Measurements from ENCODE around the gene TBATA. TPM values are rescaled to one million over a fixed set of nuclear protein-coding genes. Genes with fewer than 3 reads are reported as not detected.

The TBATA gene
- total RNA-seq, 2 donors from 2014 or later = not detected

DNA sequence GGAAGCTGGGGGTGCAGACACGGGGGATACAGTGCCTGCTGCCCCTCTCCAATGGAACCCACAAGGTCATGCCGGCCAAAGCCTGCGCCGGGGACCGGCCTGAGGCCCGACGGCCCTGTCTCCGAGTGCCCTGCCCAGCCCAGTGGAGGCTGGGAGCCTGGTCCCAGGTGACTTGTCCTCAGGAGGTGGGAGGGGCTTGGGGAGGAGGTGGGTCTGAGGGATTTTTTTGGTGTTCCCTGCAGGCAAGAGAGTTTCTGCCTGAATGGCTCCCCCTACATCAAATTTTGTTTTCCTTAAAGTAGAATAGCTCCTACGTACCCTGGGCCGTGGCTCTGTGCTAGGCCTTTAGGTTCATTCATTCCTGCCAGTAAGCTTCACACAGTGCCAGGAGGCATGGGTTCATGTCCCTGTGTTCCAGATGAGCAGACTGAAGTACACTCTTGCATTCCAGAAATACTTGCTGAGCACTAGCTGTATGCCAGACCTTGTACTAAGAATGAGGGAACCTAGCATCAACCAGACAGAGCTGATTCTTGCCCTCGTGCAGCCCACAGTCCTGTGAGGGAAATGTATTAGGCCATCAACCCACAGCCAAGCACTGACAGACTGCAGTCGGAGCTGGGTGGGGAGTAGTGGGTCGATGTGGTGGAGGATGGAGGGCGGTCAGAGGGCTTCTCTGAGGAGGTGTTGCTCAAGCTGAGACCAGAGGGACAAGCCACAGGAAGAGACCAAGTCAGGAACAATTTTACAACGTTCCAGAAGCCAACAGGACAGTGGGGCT, 31.1 kb downstream of the TBATA start:
- ATAC-seq (replicated peaks) = no peak
- Mint-ChIP-seq H3K27me3 (no peaks in the 10 kb centered on the region), H3K36me3 (ENCODE audit: low read depth) (no peaks in the 10 kb centered on the region), H3K4me3 (no peak overlapping the region), H3K27ac (peak overlapping the region; percentile 2), H3K9me3 (no peaks in the 10 kb centered on the region), H3K4me1 (peaks cover 6% of the 10 kb centered on the region)

- no peaks in the 10 kb centered on the region for H3K4me1 Mint-ChIP-seq
- no peak for ATAC-seq (replicated peaks)
- no peak overlapping the region for H3K4me3 Mint-ChIP-seq
- H3K36me3 Mint-ChIP-seq (ENCODE audit: low read depth) = no peaks in the 10 kb centered on the region
- H3K27ac Mint-ChIP-seq = no peak overlapping the region
- no peaks in the 10 kb centered on the region for H3K27me3 Mint-ChIP-seq
- no peaks in the 10 kb centered on the region for H3K9me3 Mint-ChIP-seq
These were observed 32.0 kb downstream of the TBATA start for GRCh38 chr10:70753026-70753663.

- Mint-ChIP-seq H3K27me3 (no peaks in the 10 kb centered on the region), H3K4me1 (no peaks in the 10 kb centered on the region), H3K27ac (no peak overlapping the region), H3K9me3 (no peaks in the 10 kb centered on the region), H3K36me3 (ENCODE audit: low read depth) (no peaks in the 10 kb centered on the region), H3K4me3 (no peak overlapping the region)
- ATAC-seq (replicated peaks) = no peak
These were observed 32.6 kb downstream of the TBATA start for GRCh38 chr10:70752571-70752970.

DNA sequence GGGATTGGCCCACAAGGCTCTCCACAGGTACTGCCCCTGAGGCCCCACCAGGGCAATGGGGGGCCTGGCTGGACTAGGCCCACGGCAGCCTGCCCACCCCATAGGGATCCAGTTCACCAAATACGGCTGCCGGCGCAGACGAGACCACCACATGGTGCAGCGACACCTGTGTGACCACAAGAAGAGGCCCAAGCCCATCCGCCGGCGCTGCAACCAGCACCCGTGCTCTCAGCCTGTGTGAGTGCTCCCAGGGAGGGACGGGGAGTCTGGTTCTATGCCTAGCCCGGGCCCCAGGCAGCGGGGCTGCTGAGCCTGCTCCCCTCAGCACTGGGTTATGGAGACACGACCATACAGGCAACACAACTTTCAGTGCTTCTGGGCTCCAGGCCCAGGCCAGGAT, 33.2 kb downstream of the TBATA start:
- ATAC-seq (replicated peaks) = no peak
- Mint-ChIP-seq H3K27me3 (no peaks in the 10 kb centered on the region), H3K4me3 (no peak overlapping the region), H3K27ac (no peak overlapping the region), H3K36me3 (ENCODE audit: low read depth) (no peaks in the 10 kb centered on the region), H3K4me1 (no peaks in the 10 kb centered on the region), H3K9me3 (no peaks in the 10 kb centered on the region)

- H3K36me3 Mint-ChIP-seq (ENCODE audit: low read depth) = no peaks in the 10 kb centered on the region
- no peaks in the 10 kb centered on the region for H3K9me3 Mint-ChIP-seq
- ATAC-seq (replicated peaks) = no peak
- H3K4me1 Mint-ChIP-seq = no peaks in the 10 kb centered on the region
- no peaks in the 10 kb centered on the region for H3K27me3 Mint-ChIP-seq
- no peak overlapping the region for H3K27ac Mint-ChIP-seq
- no peak overlapping the region for H3K4me3 Mint-ChIP-seq
These were observed 33.8 kb downstream of the TBATA start for GRCh38 chr10:70751356-70751755.

GRCh38 chr10:70750156-70750703, 34.9 kb downstream of the TBATA start:
- Mint-ChIP-seq H3K27ac (no peak overlapping the region), H3K36me3 (ENCODE audit: low read depth) (no peaks in the 10 kb centered on the region), H3K4me1 (no peaks in the 10 kb centered on the region), H3K9me3 (no peaks in the 10 kb centered on the region), H3K4me3 (no peak overlapping the region), H3K27me3 (no peaks in the 10 kb centered on the region)
- ATAC-seq (replicated peaks) = no peak

DNA sequence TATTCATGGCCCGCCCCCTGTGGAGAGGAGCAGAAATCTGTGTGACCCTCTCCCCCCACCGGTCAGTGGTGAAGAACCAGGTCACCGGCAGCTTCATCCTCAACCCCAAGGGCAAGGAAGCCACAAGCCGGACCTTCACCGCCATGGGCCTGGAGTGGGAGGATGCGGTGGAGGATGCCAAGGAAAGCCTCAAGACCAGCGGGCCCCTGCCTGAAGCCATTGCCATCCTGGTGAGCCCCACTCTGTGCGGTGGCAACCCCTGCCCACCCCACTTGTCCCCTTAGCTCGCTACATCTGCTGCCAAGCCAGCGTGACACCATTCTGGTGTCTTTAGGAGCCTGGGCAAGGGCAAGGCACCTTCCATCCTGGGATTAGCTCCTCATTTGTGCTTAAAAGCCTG, 35.4 kb downstream of the TBATA start:
- Mint-ChIP-seq H3K27ac (no peak overlapping the region), H3K4me3 (no peak overlapping the region), H3K9me3 (no peaks in the 10 kb centered on the region), H3K4me1 (no peaks in the 10 kb centered on the region), H3K36me3 (ENCODE audit: low read depth) (no peaks in the 10 kb centered on the region), H3K27me3 (no peaks in the 10 kb centered on the region)
- no peak for ATAC-seq (replicated peaks)

DNA sequence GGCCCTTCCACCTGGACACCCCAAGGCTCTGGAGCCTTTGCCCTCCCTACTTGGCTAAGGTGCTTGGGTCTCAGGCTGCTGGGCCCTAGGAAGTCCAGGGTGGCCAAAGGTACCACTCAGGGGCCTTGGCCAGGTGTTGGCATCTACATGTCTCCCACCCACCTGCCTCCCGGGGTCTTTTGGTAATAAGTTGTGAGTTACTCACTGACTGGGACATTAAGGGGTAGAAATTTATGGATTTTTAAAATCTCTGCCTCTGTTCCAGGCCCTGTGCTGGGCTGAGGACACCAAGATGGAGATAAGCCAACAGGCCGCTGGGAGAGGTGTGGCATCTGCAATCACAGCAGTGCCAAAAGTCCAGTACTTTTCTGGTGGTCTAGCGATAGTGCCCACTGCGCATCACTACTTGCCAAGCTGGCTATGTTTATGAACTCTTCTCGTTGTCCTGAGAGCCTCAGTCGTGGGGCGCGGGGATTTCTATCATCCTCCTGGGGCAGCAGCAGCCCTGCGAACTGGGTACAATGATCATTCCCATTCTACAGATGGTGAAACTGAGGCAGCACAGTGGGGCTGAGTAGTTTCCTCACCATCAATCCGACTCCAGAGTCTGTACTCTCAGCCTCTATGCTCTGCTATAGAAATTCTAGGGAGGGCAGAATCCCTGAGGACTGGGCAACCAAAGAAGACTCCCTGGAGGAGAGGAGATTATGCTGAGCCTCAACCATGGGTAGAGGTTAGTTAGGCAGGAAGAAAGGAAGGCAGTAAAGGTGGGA, 36.2 kb downstream of the TBATA start:
- H3K4me1 Mint-ChIP-seq = no peaks in the 10 kb centered on the region
- H3K27ac Mint-ChIP-seq = no peak overlapping the region
- H3K9me3 Mint-ChIP-seq = no peaks in the 10 kb centered on the region
- no peaks in the 10 kb centered on the region for H3K27me3 Mint-ChIP-seq
- no peak overlapping the region for H3K4me3 Mint-ChIP-seq
- ATAC-seq (replicated peaks) = no peak
- H3K36me3 Mint-ChIP-seq (ENCODE audit: low read depth) = no peaks in the 10 kb centered on the region

- no peaks in the 10 kb centered on the region for H3K36me3 Mint-ChIP-seq (ENCODE audit: low read depth)
- no peak overlapping the region for H3K27ac Mint-ChIP-seq
- H3K4me3 Mint-ChIP-seq = no peak overlapping the region
- H3K4me1 Mint-ChIP-seq = no peaks in the 10 kb centered on the region
- H3K9me3 Mint-ChIP-seq = no peaks in the 10 kb centered on the region
- no peak for ATAC-seq (replicated peaks)
- no peaks in the 10 kb centered on the region for H3K27me3 Mint-ChIP-seq
These were observed 36.9 kb downstream of the TBATA start for GRCh38 chr10:70748305-70748704.

GRCh38 chr10:70747192-70747965, 37.8 kb downstream of the TBATA start:
- no peaks in the 10 kb centered on the region for H3K4me1 Mint-ChIP-seq
- no peaks in the 10 kb centered on the region for H3K27me3 Mint-ChIP-seq
- H3K27ac Mint-ChIP-seq = no peak overlapping the region
- H3K9me3 Mint-ChIP-seq = no peaks in the 10 kb centered on the region
- no peaks in the 10 kb centered on the region for H3K36me3 Mint-ChIP-seq (ENCODE audit: low read depth)
- no peak overlapping the region for H3K4me3 Mint-ChIP-seq
- no peak for ATAC-seq (replicated peaks)

GRCh38 chr10:70745555-70745954, 39.6 kb downstream of the TBATA start:
- Mint-ChIP-seq H3K36me3 (ENCODE audit: low read depth) (no peaks in the 10 kb centered on the region), H3K27ac (no peak overlapping the region), H3K9me3 (no peaks in the 10 kb centered on the region), H3K27me3 (no peaks in the 10 kb centered on the region), H3K4me3 (no peak overlapping the region), H3K4me1 (no peaks in the 10 kb centered on the region)
- no peak for ATAC-seq (replicated peaks)

- Mint-ChIP-seq H3K27ac (peak overlapping the region; percentile 6), H3K27me3 (no peaks in the 10 kb centered on the region), H3K36me3 (ENCODE audit: low read depth) (no peaks in the 10 kb centered on the region), H3K4me3 (no peak overlapping the region), H3K9me3 (no peaks in the 10 kb centered on the region), H3K4me1 (no peaks in the 10 kb centered on the region)
- no peak for ATAC-seq (replicated peaks)
These were observed 40.5 kb downstream of the TBATA start for GRCh38 chr10:70744617-70745143.

- no peak overlapping the region for H3K27ac Mint-ChIP-seq
These were observed 41.3 kb downstream of the TBATA start for GRCh38 chr10:70743879-70744278.

GRCh38 chr10:70743430-70743788, 41.8 kb downstream of the TBATA start:
- H3K4me3 Mint-ChIP-seq = no peak overlapping the region
- H3K36me3 Mint-ChIP-seq (ENCODE audit: low read depth) = no peaks in the 10 kb centered on the region
- ATAC-seq (replicated peaks) = no peak
- no peaks in the 10 kb centered on the region for H3K4me1 Mint-ChIP-seq
- no peaks in the 10 kb centered on the region for H3K9me3 Mint-ChIP-seq
- H3K27me3 Mint-ChIP-seq = no peaks in the 10 kb centered on the region
- H3K27ac Mint-ChIP-seq = no peak overlapping the region

More at GRCh38 chr10:70743879-70744278, 41.3 kb downstream of the TBATA start:
- Mint-ChIP-seq H3K4me1 (no peaks in the 10 kb centered on the region), H3K27me3 (no peaks in the 10 kb centered on the region), H3K36me3 (ENCODE audit: low read depth) (no peaks in the 10 kb centered on the region), H3K4me3 (no peak overlapping the region), H3K9me3 (no peaks in the 10 kb centered on the region)
- ATAC-seq (replicated peaks) = no peak
